Esophagus squamous epithelium (tissue), 5 donors: ENCODE measurements around the gene NSUN3. TPM values are rescaled to one million over a fixed set of nuclear protein-coding genes. Genes with fewer than 3 reads are reported as not detected.
"Not testable (repeated sequence)": the region's sequence is repeated elsewhere in the genome, so short reads cannot be mapped to it uniquely, and the experiment has no call there.

Source experiments
- DNase-seq: peaks from one replicate; lab custom pipeline; 2025; lab: John Stamatoyannopoulos, UW
- H3K27ac ChIP-seq, 4 donors: fragments of 200-600 bp; sonication (generic); one replicate each; pipeline ENCODE4 v1.5.1; 2016 to 2019; ENCODE audit warnings: mild to moderate bottlenecking in 1 of 4
- H3K27me3 ChIP-seq, 4 donors: fragments of 200-600 bp; sonication (generic); 1 replicate in 3 of 4; 2 replicates in 1 of 4; pipeline versions ENCODE4 v1.5.1 to v1.6.0; 2017 to 2021; ENCODE audit warnings: antibody characterized with exemption in 1 of 4
- H3K36me3 ChIP-seq, 3 donors: fragments of 200-600 bp; sonication (generic); one replicate each; pipeline ENCODE4 v1.5.1; 2016 to 2019
- H3K4me1 ChIP-seq, 3 donors: fragments of 200-600 bp; sonication (generic); one replicate each; pipeline ENCODE4 v1.5.1; 2017 to 2019
- H3K4me3 ChIP-seq, 4 donors: fragments of 200-600 bp; sonication (generic); 1 replicate in 3 of 4; 2 replicates in 1 of 4; pipeline ENCODE4 v1.5.1; 2016 to 2019; ENCODE audit warnings: mild to moderate bottlenecking in 2 of 4, moderate library complexity in 1 of 4
- H3K9me3 ChIP-seq, 3 donors: fragments of 200-600 bp; sonication (generic); one replicate each; pipeline ENCODE4 v1.5.1; 2016 to 2019
- POLR2A ChIP-seq, 4 donors: fragments of 450-650 bp; IDR thresholded peaks; one replicate each; pipeline ENCODE4 v1.6.1; 2017; ENCODE audit warnings: antibody characterized with exemption in 4 of 4, mild to moderate bottlenecking in 4 of 4, moderate library complexity in 3 of 4
- WGBS, 2 donors: methylation state at CpG; one replicate each; pipeline ENCODE4 v1.1.5; 2018; 5-methylcytosine and 5-hydroxymethylcytosine counted together
- intact Hi-C: fragments of 100-400 bp; cut with DNase I; formaldehyde crosslinking; loops from one replicate; pipeline ENCODE4 v1.15.0; 2022
- total RNA-seq, 4 donors: library from RNA; depleted of rRNA; stranded (reverse); fragments of >200 nt; gene quantifications; one replicate each; pipeline ENCODE4 v1.1.0, GENCODE V29; 2016
- TF ChIP-seq, protein P1 (sequence below), 6 experiments: fragments of 450-650 bp in 4 of 6; fragments of 200-600 bp in 2 of 6; sonication (generic) in 2 of 6; IDR thresholded peaks; one replicate each; pipeline ENCODE4 v1.5.1; 2016 to 2019; ENCODE audit warnings: antibody characterized with exemption in 6 of 6, mild to moderate bottlenecking in 4 of 6, moderate library complexity in 4 of 6
- donor health status: DM: yes; HTN: yes; CAD: no.

The NSUN3 gene
- total RNA-seq, 4 donors from 2014 or later = 3.6 to 13.2 (median 6.7) TPM

DNA sequence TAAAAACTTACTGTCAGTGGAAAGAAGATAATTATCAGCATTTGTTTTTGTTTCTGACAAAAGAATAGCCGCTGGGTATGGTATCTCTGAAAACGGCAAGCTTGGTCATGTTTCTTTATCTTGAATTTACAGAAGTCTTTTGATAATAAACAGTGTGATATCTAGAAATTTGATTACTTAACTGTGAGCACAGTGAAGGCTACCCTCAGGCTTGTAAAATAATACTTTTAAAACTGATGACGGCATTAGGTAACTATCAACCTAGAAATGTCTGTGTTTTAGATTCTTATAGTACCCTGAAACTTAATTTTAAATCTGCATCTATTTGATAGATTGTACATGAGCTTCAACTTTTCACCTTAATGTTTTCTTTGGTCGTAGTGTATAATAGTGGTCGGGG is 43.4 kb downstream of the NSUN3 start:
- intact Hi-C loops = no loop called here
- H3K27me3 ChIP-seq = no peaks in the 10 kb centered on the region
- H3K36me3 ChIP-seq = peaks cover 0 to 71% (median 0%) of the 10 kb centered on the region in 3 donors
- H3K4me3 ChIP-seq = no peak overlapping the region
- WGBS, 2 donors = 71 to 76% methylated on average over 5 of the region's 5 CpGs
- H3K9me3 ChIP-seq = no peaks in the 10 kb centered on the region
- no peaks in the 10 kb centered on the region for H3K4me1 ChIP-seq
- DNase-seq = no peak
- TF ChIP-seq, protein P1, sequence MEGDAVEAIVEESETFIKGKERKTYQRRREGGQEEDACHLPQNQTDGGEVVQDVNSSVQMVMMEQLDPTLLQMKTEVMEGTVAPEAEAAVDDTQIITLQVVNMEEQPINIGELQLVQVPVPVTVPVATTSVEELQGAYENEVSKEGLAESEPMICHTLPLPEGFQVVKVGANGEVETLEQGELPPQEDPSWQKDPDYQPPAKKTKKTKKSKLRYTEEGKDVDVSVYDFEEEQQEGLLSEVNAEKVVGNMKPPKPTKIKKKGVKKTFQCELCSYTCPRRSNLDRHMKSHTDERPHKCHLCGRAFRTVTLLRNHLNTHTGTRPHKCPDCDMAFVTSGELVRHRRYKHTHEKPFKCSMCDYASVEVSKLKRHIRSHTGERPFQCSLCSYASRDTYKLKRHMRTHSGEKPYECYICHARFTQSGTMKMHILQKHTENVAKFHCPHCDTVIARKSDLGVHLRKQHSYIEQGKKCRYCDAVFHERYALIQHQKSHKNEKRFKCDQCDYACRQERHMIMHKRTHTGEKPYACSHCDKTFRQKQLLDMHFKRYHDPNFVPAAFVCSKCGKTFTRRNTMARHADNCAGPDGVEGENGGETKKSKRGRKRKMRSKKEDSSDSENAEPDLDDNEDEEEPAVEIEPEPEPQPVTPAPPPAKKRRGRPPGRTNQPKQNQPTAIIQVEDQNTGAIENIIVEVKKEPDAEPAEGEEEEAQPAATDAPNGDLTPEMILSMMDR (IDR thresholded peaks at IDR 0.05) = no peak
- TF ChIP-seq POLR2A (IDR thresholded peaks at IDR 0.05) = no peak
- H3K27ac ChIP-seq = no peak overlapping the region

DNA sequence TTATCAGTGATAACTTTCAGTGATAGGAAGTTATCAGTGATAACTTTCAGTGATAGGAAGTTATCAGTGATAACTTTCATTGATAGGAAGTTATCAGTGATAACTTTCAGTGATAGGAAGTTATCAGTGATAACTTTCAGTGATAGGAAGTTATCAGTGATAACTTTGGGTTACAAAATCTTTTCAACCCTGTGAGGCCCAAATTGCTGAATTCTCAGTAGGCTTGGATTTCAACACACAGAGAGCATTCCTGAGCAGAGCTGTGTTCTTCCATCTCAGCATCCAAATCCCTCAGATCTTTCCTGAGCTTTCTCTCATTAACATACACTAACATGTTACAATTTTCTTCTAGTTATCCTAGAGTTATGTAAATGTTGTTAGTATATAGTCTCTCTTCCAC is 47.4 kb downstream of the NSUN3 start:
- intact Hi-C loops, H3K9me3 ChIP-seq, H3K4me3 ChIP-seq, H3K4me1 ChIP-seq, H3K27ac ChIP-seq, DNase-seq, H3K27me3 ChIP-seq: not testable (repeated sequence)
- peaks cover 0 to 60% (median 0%) of the 10 kb centered on the region in 3 donors for H3K36me3 ChIP-seq

DNA sequence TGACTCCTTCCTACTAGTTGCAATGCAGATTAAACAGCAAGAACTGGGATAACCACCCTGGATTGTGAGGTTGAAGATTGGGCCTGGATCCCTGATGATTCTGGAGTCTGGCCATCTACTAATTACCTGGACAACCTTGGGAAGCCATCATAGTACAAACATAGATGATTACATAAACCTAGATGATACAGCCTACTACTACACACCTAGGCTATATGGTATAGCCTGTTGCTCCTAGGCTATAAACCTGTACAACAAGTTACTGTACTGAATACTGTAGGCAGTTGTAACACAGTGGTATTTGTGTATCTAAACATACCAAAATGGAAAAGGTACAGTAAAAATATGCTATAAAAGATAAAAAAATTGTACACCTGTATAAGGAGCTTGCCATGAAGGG is 48.0 kb downstream of the NSUN3 start:
- no peak for DNase-seq
- H3K4me1 ChIP-seq = no peaks in the 10 kb centered on the region
- intact Hi-C loops = no loop called here
- H3K27me3 ChIP-seq = no peaks in the 10 kb centered on the region
- no peak overlapping the region for H3K4me3 ChIP-seq
- TF ChIP-seq, protein P1 (IDR thresholded peaks at IDR 0.05) = no peak
- TF ChIP-seq POLR2A (IDR thresholded peaks at IDR 0.05) = no peak
- H3K27ac ChIP-seq = no peak overlapping the region
- H3K9me3 ChIP-seq = no peaks in the 10 kb centered on the region
- peaks cover 0 to 54% (median 0%) of the 10 kb centered on the region in 3 donors for H3K36me3 ChIP-seq

DNA sequence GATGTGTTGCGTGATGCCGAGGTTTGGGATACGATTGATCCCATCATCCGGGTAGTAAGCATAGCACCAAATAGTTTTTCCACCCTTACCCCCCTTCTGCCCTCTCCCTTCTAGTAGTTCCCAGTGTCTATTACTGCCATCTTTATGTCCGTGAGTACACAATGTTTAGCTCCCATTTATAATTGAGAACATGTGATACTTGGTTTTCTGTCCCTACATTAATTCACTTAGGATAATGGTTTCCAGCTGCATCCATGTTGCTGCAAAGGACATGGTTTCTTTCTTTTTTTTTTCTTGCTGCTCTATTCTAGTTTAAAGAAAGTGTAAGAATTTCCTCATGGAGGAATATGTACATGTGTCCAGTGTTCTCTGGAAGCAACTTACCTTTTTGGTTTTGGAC is 51.8 kb downstream of the NSUN3 start:
- no peak for TF ChIP-seq POLR2A (IDR thresholded peaks at IDR 0.05)
- TF ChIP-seq, protein P1 (IDR thresholded peaks at IDR 0.05) = no peak
- no peak for DNase-seq
- Histone ChIP-seq H3K4me3 (no peak overlapping the region), H3K27ac (no peak overlapping the region), H3K27me3 (no peaks in the 10 kb centered on the region), H3K9me3 (no peaks in the 10 kb centered on the region), H3K4me1 (no peaks in the 10 kb centered on the region), H3K36me3 (peaks cover 0 to 30% (median 0%) of the 10 kb centered on the region in 3 donors)
- intact Hi-C loops = no loop called here
- 87 to 91% methylated on average over 5 of the region's 5 CpGs for WGBS, 2 donors

DNA sequence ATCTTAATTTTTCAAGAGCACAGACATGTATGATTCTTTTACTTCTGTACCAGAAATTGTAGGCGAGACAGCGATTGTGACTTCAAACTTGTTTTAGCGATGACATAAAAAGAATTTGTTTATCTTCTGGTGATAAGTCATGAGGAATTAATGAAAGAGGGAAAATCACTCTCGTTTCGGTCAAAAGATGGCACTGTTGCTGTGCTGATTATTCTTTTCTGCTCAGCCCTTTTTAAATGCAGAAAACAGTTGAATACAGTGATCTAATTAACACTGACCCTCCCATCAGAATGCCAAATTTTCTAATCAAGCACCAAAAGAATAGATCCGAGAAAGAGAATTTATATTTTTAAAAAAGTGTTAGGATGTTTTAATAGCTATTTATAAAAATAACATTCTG is 52.6 kb downstream of the NSUN3 start:
- no peak for DNase-seq
- peaks cover 0 to 23% (median 0%) of the 10 kb centered on the region in 3 donors for H3K36me3 ChIP-seq
- intact Hi-C loops = no loop called here
- no peak overlapping the region for H3K4me3 ChIP-seq
- H3K4me1 ChIP-seq = no peaks in the 10 kb centered on the region
- no peak for TF ChIP-seq POLR2A (IDR thresholded peaks at IDR 0.05)
- TF ChIP-seq, protein P1 (IDR thresholded peaks at IDR 0.05) = peak in 2 of 6 experiments; percentile 18 to 24
- 38 to 47% methylated on average over 6 of the region's 6 CpGs for WGBS, 2 donors
- H3K27me3 ChIP-seq = no peaks in the 10 kb centered on the region
- H3K27ac ChIP-seq = no peak overlapping the region
- H3K9me3 ChIP-seq = no peaks in the 10 kb centered on the region

DNA sequence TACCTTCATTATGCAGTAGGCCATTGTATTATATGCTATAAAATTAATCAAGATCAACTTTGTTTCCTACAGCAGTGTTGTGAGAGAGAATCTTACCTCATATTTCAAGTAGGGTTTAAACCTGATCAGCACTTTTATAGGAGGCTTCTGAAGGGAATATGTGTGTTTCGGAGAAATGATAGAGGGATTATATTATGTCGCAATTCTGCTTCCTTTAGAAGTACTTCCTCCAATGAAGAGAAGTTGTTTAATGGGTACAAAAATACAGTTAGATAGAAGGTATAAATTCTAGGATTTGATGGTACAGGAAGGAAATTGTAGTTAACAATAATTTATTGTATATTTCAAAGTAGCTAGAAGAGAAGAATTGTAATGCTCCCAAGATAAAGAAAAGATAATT is 54.9 kb downstream of the NSUN3 start:
- 73 to 97% methylated on average over 2 of the region's 2 CpGs for WGBS, 2 donors
- intact Hi-C loops = no loop called here
- Histone ChIP-seq H3K36me3 (peaks cover 0 to 3% (median 0%) of the 10 kb centered on the region in 3 donors), H3K27ac (no peak overlapping the region), H3K4me1 (no peaks in the 10 kb centered on the region), H3K27me3 (no peaks in the 10 kb centered on the region), H3K4me3 (no peak overlapping the region), H3K9me3 (no peaks in the 10 kb centered on the region)
- TF ChIP-seq, protein P1 (IDR thresholded peaks at IDR 0.05) = no peak
- no peak for TF ChIP-seq POLR2A (IDR thresholded peaks at IDR 0.05)
- DNase-seq = no peak
